HCT116 (cell line): Measurements from ENCODE around the gene ADGRD1. TPM values are rescaled to one million over a fixed set of nuclear protein-coding genes. Genes with fewer than 3 reads are reported as not detected.

Experiments
- ATAC-seq: fragments of 200-7000 bp; cut with Tn5 transposase; 2 replicates; pipeline ENCODE4 v1.9.1; 2020; ENCODE audit warnings: mild to moderate bottlenecking, moderate library complexity
- BruUV-seq: library from RNA; stranded (reverse); fragments of 400-500 nt; replicated peaks from 2 replicates; lab custom pipeline; 2021; lab: Mats Ljungman, UMichigan
- CTCF ChIA-PET: fragments of 300-600 bp; sonication (Branson Sonifier 250); formaldehyde crosslinking; loops from one replicate; lab custom pipeline; 2021; ENCODE audit warnings: antibody characterized with exemption; lab: Charles Lee
- POLR2A ChIA-PET: fragments of 300-600, 350-600 bp; sonication (Branson Sonifier 250); formaldehyde crosslinking; loops from one replicate; lab custom pipeline; 2021; ENCODE audit warnings: antibody characterized with exemption; lab: Charles Lee
- RAD21 ChIA-PET, 2 experiments: fragments of 300-600 bp; sonication (Branson Sonifier 250); formaldehyde crosslinking; loops; one replicate each; lab custom pipeline; 2023; ENCODE audit warnings: low total read pairs in 2 of 2; ENCODE audit not compliant: uncharacterized antibody in 2 of 2, unreplicated experiment in 2 of 2, low non-redundant PET in 1 of 2; lab: Charles Lee
- DNase-seq: peaks from one replicate; pipeline ENCODE4 v3.0.0-alpha.2; 2010; ENCODE audit warnings: low read depth, low spot score
- H2AFZ ChIP-seq: fragments of 200-600 bp; shearing (Covaris generic), sonication (generic); 2 replicates; pipeline ENCODE4 v1.6.1; 2017; ENCODE audit warnings: low read depth, mixed run types, mixed read lengths, antibody characterized with exemption, low read length; ENCODE audit not compliant: poor library complexity, severe bottlenecking
- H3K27ac ChIP-seq: 2 replicates; pipeline ENCODE4 v1.5.1; 2012; ENCODE audit warnings: low read depth, low read length
- H3K27me3 ChIP-seq: fragments of 200-600 bp; sonication (generic); 2 replicates; pipeline ENCODE4 v1.6.1; 2016; ENCODE audit warnings: mixed run types, low read length, mixed read lengths; ENCODE audit not compliant: insufficient read depth
- H3K36me3 ChIP-seq, 2 experiments: fragments of 200-500 bp in 1 of 2; fragments of 200-600 bp in 1 of 2; sonication (Bioruptor generic) in 1 of 2; sonication (generic) in 1 of 2; 2 replicates each; pipeline versions ENCODE4 v1.5.1 to v1.6.1; 2014 to 2016; ENCODE audit warnings: low read length in 2 of 2, inconsistent platforms in 1 of 2, mixed read lengths in 1 of 2, mixed run types in 1 of 2; ENCODE audit not compliant: insufficient read depth in 2 of 2, control insufficient read depth in 1 of 2
- H3K4me1 ChIP-seq, 2 experiments: fragments of 200-600 bp in 1 of 2; sonication (generic) in 1 of 2; 2 replicates each; pipeline versions ENCODE4 v1.5.1 to v1.6.1; 2012 to 2017; ENCODE audit warnings: low read length in 2 of 2, inconsistent platforms in 1 of 2, mild to moderate bottlenecking in 1 of 2, mixed read lengths in 1 of 2, mixed run types in 1 of 2, moderate library complexity in 1 of 2; ENCODE audit not compliant: insufficient read depth in 2 of 2, control insufficient read depth in 1 of 2
- H3K4me2 ChIP-seq: fragments of 200-600 bp; sonication (generic); 2 replicates; pipeline ENCODE4 v1.6.1; 2017; ENCODE audit warnings: mixed run types, low read length, mixed read lengths
- H3K4me3 ChIP-seq, 2 experiments: fragments of 200-600 bp in 1 of 2; sonication (generic) in 1 of 2; replicated peaks in 1 of 2; 2 replicates each; pipeline ENCODE4 v1.5.1; 2011 to 2016; ENCODE audit warnings: low read length in 2 of 2, control low read depth in 1 of 2, low read depth in 1 of 2, mild to moderate bottlenecking in 1 of 2, mixed read lengths in 1 of 2, mixed run types in 1 of 2
- H3K79me2 ChIP-seq: fragments of 200-600 bp; sonication (generic); 2 replicates; pipeline ENCODE4 v1.6.1; 2017; ENCODE audit warnings: mild to moderate bottlenecking, mixed run types, low read length, moderate library complexity, mixed read lengths; ENCODE audit not compliant: insufficient read depth
- H3K9ac ChIP-seq: fragments of 200-600 bp; sonication (generic); 2 replicates; pipeline ENCODE4 v1.6.1; 2016; ENCODE audit warnings: low read length, mixed read lengths
- H3K9me2 ChIP-seq: fragments of 200-600 bp; sonication (generic), shearing (Covaris generic); 2 replicates; pipeline ENCODE4 v1.6.1; 2017; ENCODE audit warnings: mixed run types, mild to moderate bottlenecking, moderate library complexity; ENCODE audit not compliant: insufficient read depth
- H3K9me3 ChIP-seq, 2 experiments: fragments of 200-500 bp in 1 of 2; fragments of 200-600 bp in 1 of 2; sonication (Bioruptor generic) in 1 of 2; sonication (generic) in 1 of 2; 2 replicates each; pipeline ENCODE4 v1.6.1; 2014 to 2017; ENCODE audit warnings: low read length in 2 of 2, mixed read lengths in 2 of 2, inconsistent platforms in 1 of 2, low read depth in 1 of 2, mild to moderate bottlenecking in 1 of 2, mixed run types in 1 of 2, moderate library complexity in 1 of 2; ENCODE audit not compliant: control insufficient read depth in 1 of 2, insufficient read depth in 1 of 2
- H4K20me1 ChIP-seq: fragments of 200-600 bp; sonication (generic), shearing (Covaris generic); 2 replicates; pipeline ENCODE4 v1.6.1; 2017; ENCODE audit warnings: mixed run types, mild to moderate bottlenecking, moderate library complexity; ENCODE audit not compliant: insufficient read depth
- CBX3 ChIP-seq: IDR thresholded peaks from 2 replicates; pipeline ENCODE4 v1.6.1; 2012; ENCODE audit warnings: low read depth
- CEBPB ChIP-seq: IDR thresholded peaks from 2 replicates; pipeline ENCODE4 v1.6.1; 2012; ENCODE audit warnings: low read depth
- EGR1 ChIP-seq: IDR thresholded peaks from 2 replicates; pipeline ENCODE4 v1.6.1; 2012; ENCODE audit warnings: low read depth
- ELF1 ChIP-seq: IDR thresholded peaks from 2 replicates; pipeline ENCODE4 v1.6.1; 2012; ENCODE audit warnings: low read depth, borderline replicate concordance
- EZH2phosphoT487 ChIP-seq: fragments of 200-600 bp; IDR thresholded peaks from 2 replicates; pipeline ENCODE4 v1.6.1; 2018; ENCODE audit warnings: antibody characterized with exemption, borderline replicate concordance
- FOSL1 ChIP-seq: IDR thresholded peaks from 2 replicates; pipeline ENCODE4 v1.6.1; 2012; ENCODE audit warnings: low read depth
- JUND ChIP-seq: IDR thresholded peaks from 2 replicates; pipeline ENCODE4 v1.6.1; 2012
- POLR2A ChIP-seq: IDR thresholded peaks from 2 replicates; pipeline ENCODE4 v1.7.0; 2011; ENCODE audit warnings: borderline replicate concordance; ENCODE audit not compliant: insufficient read depth, insufficient read length; ENCODE audit errors: extremely low read depth
- RAD21 ChIP-seq: IDR thresholded peaks from 2 replicates; pipeline ENCODE4 v1.6.1; 2012; ENCODE audit warnings: low read depth, mild to moderate bottlenecking
- SP1 ChIP-seq: IDR thresholded peaks from 2 replicates; pipeline ENCODE4 v1.6.1; 2012; ENCODE audit warnings: low read depth
- SRF ChIP-seq: IDR thresholded peaks from 2 replicates; pipeline ENCODE4 v1.6.1; 2012; ENCODE audit warnings: low read depth
- TCF7L2 ChIP-seq: IDR thresholded peaks from 2 replicates; pipeline ENCODE4 v1.7.0; 2011; ENCODE audit warnings: borderline replicate concordance, inconsistent platforms; ENCODE audit not compliant: insufficient read depth, insufficient read length; ENCODE audit errors: extremely low read depth
- ZFX ChIP-seq: fragments of 450-650 bp; IDR thresholded peaks from 2 replicates; pipeline ENCODE4 v1.6.1; 2017
- ZNF274 ChIP-seq: fragments of 200-500 bp; sonication (Bioruptor generic); IDR thresholded peaks from 2 replicates; pipeline ENCODE4 v1.6.1; 2014; ENCODE audit warnings: mild to moderate bottlenecking, low read depth, low read length, inconsistent platforms
- intact Hi-C: fragments of 100-400 bp; cut with micrococcal nuclease; formaldehyde crosslinking; loops from 2 replicates; pipeline ENCODE4 v1.10.0; 2022
- total RNA-seq: library from RNA; stranded (reverse); gene quantifications from one replicate; pipeline ENCODE4 v1.2.1, GENCODE V29; 2021; ENCODE audit not compliant: unreplicated experiment
- TF ChIP-seq, protein P1 (sequence below): IDR thresholded peaks from 2 replicates; pipeline ENCODE4 v1.6.1; 2012
- TF ChIP-seq, protein P2 (sequence below), 3 experiments: fragments of 200-600 bp in 1 of 3; sonication (generic) in 1 of 3; IDR thresholded peaks in 2 of 3; conservative IDR thresholded peaks in 1 of 3; 2 replicates each; pipeline ENCODE4 v1.5.1; 2012 to 2017; ENCODE audit warnings: low read depth in 2 of 3, low read length in 2 of 3, antibody characterized with exemption in 1 of 3, borderline replicate concordance in 1 of 3, control low read depth in 1 of 3, mild to moderate bottlenecking in 1 of 3, mixed read lengths in 1 of 3, mixed run types in 1 of 3, moderate library complexity in 1 of 3; ENCODE audit not compliant: insufficient read depth in 1 of 3

ADGRD1 gene
- total RNA-seq, 1 experiment from 2014 or later = 0.44 TPM

DNA sequence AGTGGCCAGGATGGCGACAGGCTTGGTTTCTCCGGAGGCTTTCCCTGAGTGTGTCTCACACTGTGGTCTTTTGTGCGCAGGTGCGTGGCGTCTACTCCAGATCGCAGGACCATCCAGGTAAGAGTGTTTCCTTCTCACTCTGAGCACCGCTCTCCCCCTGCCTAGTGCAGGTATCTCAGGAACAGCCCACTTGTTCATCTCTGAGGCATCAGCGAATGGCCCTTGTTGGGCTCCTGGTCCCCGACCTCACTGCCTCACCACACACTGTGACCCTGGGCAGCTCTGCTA, 781 bp downstream of the ADGRD1 start:
- no peak for DNase-seq
- intact Hi-C loops = no loop called here
- Histone ChIP-seq H3K9me3 (peaks cover 0 to 5% of the 10 kb centered on the region in 2 experiments; a peak in 1 of 4 replicates), H3K4me1 (no peaks in the 10 kb centered on the region), H3K4me2 (no peak overlapping the region), H3K36me3 (no peaks in the 10 kb centered on the region), H3K9ac (no peak overlapping the region), H3K79me2 (no peaks in the 10 kb centered on the region), H4K20me1 (no peaks in the 10 kb centered on the region), H3K27ac (no peak overlapping the region), H3K27me3 (peaks cover 16% of the 10 kb centered on the region), H3K4me3 (no peak overlapping the region), H3K9me2 (no peaks in the 10 kb centered on the region), H2AFZ (no peak overlapping the region)
- no peak for TF ChIP-seq ZFX
- TF ChIP-seq, protein P1, sequence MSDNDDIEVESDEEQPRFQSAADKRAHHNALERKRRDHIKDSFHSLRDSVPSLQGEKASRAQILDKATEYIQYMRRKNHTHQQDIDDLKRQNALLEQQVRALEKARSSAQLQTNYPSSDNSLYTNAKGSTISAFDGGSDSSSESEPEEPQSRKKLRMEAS = no peak
- no peak for TF ChIP-seq ELF1
- TF ChIP-seq JUND = no peak
- TF ChIP-seq ZNF274 = no peak
- TF ChIP-seq FOSL1 = no peak
- TF ChIP-seq EZH2phosphoT487 = no peak
- TF ChIP-seq TCF7L2 = no peak
- TF ChIP-seq, protein P2, sequence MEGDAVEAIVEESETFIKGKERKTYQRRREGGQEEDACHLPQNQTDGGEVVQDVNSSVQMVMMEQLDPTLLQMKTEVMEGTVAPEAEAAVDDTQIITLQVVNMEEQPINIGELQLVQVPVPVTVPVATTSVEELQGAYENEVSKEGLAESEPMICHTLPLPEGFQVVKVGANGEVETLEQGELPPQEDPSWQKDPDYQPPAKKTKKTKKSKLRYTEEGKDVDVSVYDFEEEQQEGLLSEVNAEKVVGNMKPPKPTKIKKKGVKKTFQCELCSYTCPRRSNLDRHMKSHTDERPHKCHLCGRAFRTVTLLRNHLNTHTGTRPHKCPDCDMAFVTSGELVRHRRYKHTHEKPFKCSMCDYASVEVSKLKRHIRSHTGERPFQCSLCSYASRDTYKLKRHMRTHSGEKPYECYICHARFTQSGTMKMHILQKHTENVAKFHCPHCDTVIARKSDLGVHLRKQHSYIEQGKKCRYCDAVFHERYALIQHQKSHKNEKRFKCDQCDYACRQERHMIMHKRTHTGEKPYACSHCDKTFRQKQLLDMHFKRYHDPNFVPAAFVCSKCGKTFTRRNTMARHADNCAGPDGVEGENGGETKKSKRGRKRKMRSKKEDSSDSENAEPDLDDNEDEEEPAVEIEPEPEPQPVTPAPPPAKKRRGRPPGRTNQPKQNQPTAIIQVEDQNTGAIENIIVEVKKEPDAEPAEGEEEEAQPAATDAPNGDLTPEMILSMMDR (IDR thresholded peaks at IDR 0.05 in 2 of 3, conservative IDR thresholded peaks at IDR 0.05 in 1 of 3; ENCODE audit: borderline replicate concordance in 1 of 3, insufficient read depth in 1 of 3, low read depth in 2 of 3, low read length in 2 of 3) = no peak
- no peak for TF ChIP-seq EGR1
- TF ChIP-seq CBX3 = no peak
- no peak for TF ChIP-seq SRF
- no peak for TF ChIP-seq SP1
- no peak for TF ChIP-seq POLR2A
- TF ChIP-seq CEBPB = no peak
- TF ChIP-seq RAD21 = no peak
- no TSS peak for BruUV-seq
- ATAC-seq = no peak
- RAD21 ChIA-PET = no interaction called here
- CTCF ChIA-PET = no interaction called here
- POLR2A ChIA-PET = no interaction called here
